Measurements from ENCODE around the gene EFEMP2.
A peak's percentile ranks its signal among the peaks of the same experiment; 100 is the strongest.

Gene EFEMP2

GRCh38 chr11:65817835-65818680 is 54.5 kb downstream of the EFEMP2 start:
- DNase-seq: peak; percentile 67 to 94

GRCh38 chr11:65817312-65817834 is 55.2 kb downstream of the EFEMP2 start:
- no peak for DNase-seq

GRCh38 chr11:65816696-65817095 is 55.9 kb downstream of the EFEMP2 start:
- no peak for DNase-seq
